Liver (tissue), 9 donors: Measurements from ENCODE around the gene SLC1A2. TPM values are rescaled to one million over a fixed set of nuclear protein-coding genes. Genes with fewer than 3 reads are reported as not detected.

Experiments
- DNase-seq: peaks from one replicate; pipeline ENCODE4 v3.0.0-alpha.2; 2017; ENCODE audit warnings: low spot score
- H3K27ac ChIP-seq, 2 donors: one replicate each; pipeline ENCODE4 v1.7.0; 2013; ENCODE audit warnings: inconsistent platforms in 2 of 2, low read length in 2 of 2, control low read depth in 1 of 2, low read depth in 1 of 2, mild to moderate bottlenecking in 1 of 2
- H3K27me3 ChIP-seq, 4 donors: one replicate each; pipeline versions ENCODE4 v1.6.1 to v1.7.0; 2013; ENCODE audit warnings: low read length in 3 of 4, inconsistent platforms in 1 of 4, mild to moderate bottlenecking in 1 of 4, moderate library complexity in 1 of 4; ENCODE audit not compliant: control insufficient read depth in 4 of 4, insufficient read depth in 4 of 4
- H3K36me3 ChIP-seq, 4 donors: one replicate each; pipeline versions ENCODE4 v1.6.1 to v1.7.0; 2013; ENCODE audit warnings: low read length in 3 of 4, mild to moderate bottlenecking in 3 of 4, low read depth in 1 of 4, moderate library complexity in 1 of 4; ENCODE audit not compliant: control insufficient read depth in 4 of 4, insufficient read depth in 3 of 4
- H3K4me1 ChIP-seq, 4 donors: one replicate each; pipeline versions ENCODE4 v1.6.1 to v1.7.0; 2013; ENCODE audit warnings: low read length in 3 of 4, mild to moderate bottlenecking in 3 of 4, moderate library complexity in 1 of 4; ENCODE audit not compliant: control insufficient read depth in 4 of 4, insufficient read depth in 4 of 4
- H3K4me3 ChIP-seq, 3 donors: one replicate each; pipeline versions ENCODE4 v1.6.1 to v1.7.0; 2013; ENCODE audit warnings: low read length in 3 of 3, control low read depth in 1 of 3, low read depth in 1 of 3, mild to moderate bottlenecking in 1 of 3
- H3K9ac ChIP-seq, 2 donors: one replicate each; pipeline ENCODE4 v1.7.0; 2013; ENCODE audit warnings: low read length in 2 of 2, mild to moderate bottlenecking in 2 of 2, moderate library complexity in 2 of 2, control low read depth in 1 of 2, low read depth in 1 of 2
- H3K9me3 ChIP-seq, 4 donors: one replicate each; pipeline versions ENCODE4 v1.6.1 to v1.7.0; 2013; ENCODE audit warnings: low read length in 3 of 4; ENCODE audit not compliant: control insufficient read depth in 4 of 4
- EGR1 ChIP-seq, 2 donors: IDR thresholded peaks; 2 replicates each; pipeline ENCODE4 v1.6.1; 2016 to 2018; ENCODE audit warnings: antibody characterized with exemption in 2 of 2, low read depth in 2 of 2
- FOXA2 ChIP-seq: IDR thresholded peaks from 2 replicates; pipeline ENCODE4 v1.6.1; 2016; ENCODE audit warnings: antibody characterized with exemption
- GABPA ChIP-seq, 2 donors: IDR thresholded peaks in 1 of 2; conservative IDR thresholded peaks in 1 of 2; 2 replicates each; pipeline ENCODE4 v1.6.1; 2016; ENCODE audit warnings: antibody characterized with exemption in 2 of 2, mild to moderate bottlenecking in 1 of 2, moderate library complexity in 1 of 2
- HNF4A ChIP-seq, 2 donors: conservative IDR thresholded peaks; 2 replicates each; pipeline ENCODE4 v1.6.1; 2016; ENCODE audit warnings: antibody characterized with exemption in 2 of 2, mild to moderate bottlenecking in 2 of 2
- HNF4G ChIP-seq: IDR thresholded peaks from 2 replicates; pipeline ENCODE4 v1.6.1; 2016; ENCODE audit warnings: antibody characterized with exemption
- NR2F2 ChIP-seq: IDR thresholded peaks from 2 replicates; pipeline ENCODE4 v1.6.1; 2016; ENCODE audit warnings: antibody characterized with exemption
- RAD21 ChIP-seq, 2 donors: IDR thresholded peaks; 2 replicates each; pipeline ENCODE4 v1.6.1; 2016; ENCODE audit warnings: antibody characterized with exemption in 2 of 2, mild to moderate bottlenecking in 2 of 2
- RXRA ChIP-seq, 2 donors: IDR thresholded peaks; 2 replicates each; pipeline ENCODE4 v1.6.1; 2017 to 2018; ENCODE audit warnings: antibody characterized with exemption in 2 of 2, mild to moderate bottlenecking in 1 of 2
- SP1 ChIP-seq: IDR thresholded peaks from 2 replicates; pipeline ENCODE4 v1.6.1; 2018; ENCODE audit warnings: antibody characterized with exemption, mild to moderate bottlenecking
- TAF1 ChIP-seq: conservative IDR thresholded peaks from 2 replicates; pipeline ENCODE4 v1.6.1; 2016; ENCODE audit warnings: antibody characterized with exemption, mild to moderate bottlenecking
- YY1 ChIP-seq: IDR thresholded peaks from 2 replicates; pipeline ENCODE4 v1.6.1; 2016; ENCODE audit warnings: antibody characterized with exemption, mild to moderate bottlenecking
- WGBS: extraction: QIAGEN DNeasy Blood & Tissue Kit; methylation state at CpG from one replicate; pipeline ENCODE4 v1.1.7; 2013; 5-methylcytosine and 5-hydroxymethylcytosine counted together
- polyA plus RNA-seq, 2 donors: library from polyadenylated mRNA; stranded (reverse) in 1 of 2; unstranded in 1 of 2; fragments of 200-250 nt in 1 of 2; fragments of >200 nt in 1 of 2; fragmentation: Nextera tagmentation in 1 of 2; extraction: Ambion mirVana in 1 of 2; gene quantifications; one replicate each; pipeline versions ENCODE4 v1.2.1 to v1.2.3, GENCODE V29; 2013 to 2015
- total RNA-seq, 2 donors: library from RNA; depleted of rRNA; stranded (reverse); fragments of >200 nt; gene quantifications; one replicate each; pipeline ENCODE4 v1.2.3, GENCODE V29; 2014
- TF ChIP-seq, protein P1 (sequence below): IDR thresholded peaks from 2 replicates; pipeline ENCODE4 v1.6.1; 2016; ENCODE audit warnings: antibody characterized with exemption
- TF ChIP-seq, protein P2 (sequence below): IDR thresholded peaks from 2 replicates; pipeline ENCODE4 v1.6.1; 2016; ENCODE audit warnings: antibody characterized with exemption
- TF ChIP-seq, protein P3 (sequence below): IDR thresholded peaks from 2 replicates; pipeline ENCODE4 v1.6.1; 2016; ENCODE audit warnings: antibody characterized with exemption, mild to moderate bottlenecking
- TF ChIP-seq, protein P4 (sequence below): IDR thresholded peaks from 2 replicates; pipeline ENCODE4 v1.6.1; 2016; ENCODE audit warnings: antibody characterized with exemption
- TF ChIP-seq, protein P5 (sequence below): fragments of 150-350 bp; IDR thresholded peaks from 2 replicates; pipeline ENCODE4 v1.5.1; 2017; ENCODE audit warnings: improper control_type of control experiment, low read depth, low read length; ENCODE audit not compliant: missing input control
- donor health status: healthy.
- donor health status: healthy.
- donor health status: healthy.
- donor health status: healthy.
- donor health status: healthy.

Gene SLC1A2
- total and polyA plus RNA-seq, 4 donors, result 6.4 to 19.5 (median 13.5) TPM

DNA sequence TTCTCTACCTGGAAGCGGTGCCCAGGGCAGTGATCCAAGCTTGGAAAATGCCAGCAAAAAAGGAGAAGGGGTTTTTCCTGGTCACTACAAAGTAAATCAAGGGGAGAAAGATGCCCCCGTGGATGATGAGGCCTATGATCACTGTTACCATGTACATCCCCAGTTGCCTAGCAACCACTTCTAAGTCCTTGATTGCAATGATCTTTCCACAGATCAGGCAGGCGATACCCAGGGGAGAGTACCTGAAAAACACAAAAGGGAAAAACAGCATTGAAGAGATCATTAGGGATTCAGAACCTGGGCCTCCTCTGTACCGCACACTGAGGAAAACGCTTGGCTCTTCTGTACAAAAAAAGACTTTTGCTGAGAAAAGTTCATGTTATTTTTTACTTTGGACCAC, 127.1 kb downstream of the SLC1A2 start:
- 81% methylated on average over 5 of the region's 5 CpGs for WGBS
- H3K9ac ChIP-seq, result no peak overlapping the region
- peaks cover 0 to 3% (median 0%) of the 10 kb centered on the region in 4 donors for H3K4me1 ChIP-seq
- H3K9me3 ChIP-seq, result no peaks in the 10 kb centered on the region
- H3K27me3 ChIP-seq, result no peaks in the 10 kb centered on the region
- H3K4me3 ChIP-seq, result no peak overlapping the region
- H3K27ac ChIP-seq, result no peak overlapping the region
- H3K36me3 ChIP-seq, result no peaks in the 10 kb centered on the region
- DNase-seq, result no peak
- no peak for TF ChIP-seq HNF4A (conservative IDR thresholded peaks at IDR 0.05)

DNA sequence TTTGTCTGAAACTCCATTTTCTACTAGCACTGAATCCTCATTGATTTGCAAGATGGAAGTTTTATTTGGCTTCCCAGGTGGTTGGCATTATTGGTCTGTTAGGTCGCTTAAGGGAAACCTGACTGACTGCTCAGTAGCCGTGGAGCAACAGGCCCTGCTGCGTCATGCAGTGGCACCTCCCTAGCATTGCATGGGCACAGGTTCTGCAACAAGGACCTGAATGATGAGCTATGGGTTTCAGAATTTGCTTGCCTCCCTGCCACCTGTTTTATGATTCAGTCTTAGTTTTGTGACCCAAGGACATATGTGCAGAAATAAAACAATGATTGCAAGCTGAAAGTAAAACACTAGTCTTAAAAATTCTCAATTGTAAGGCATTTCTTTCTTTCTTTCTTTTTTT, 128.5 kb downstream of the SLC1A2 start:
- H3K36me3 ChIP-seq, result peaks cover 0 to 3% (median 0%) of the 10 kb centered on the region in 4 donors
- no peak overlapping the region for H3K9ac ChIP-seq
- 64% methylated on average over 3 of the region's 3 CpGs for WGBS
- no peak for DNase-seq
- H3K27me3 ChIP-seq, result no peaks in the 10 kb centered on the region
- TF ChIP-seq, protein P1, sequence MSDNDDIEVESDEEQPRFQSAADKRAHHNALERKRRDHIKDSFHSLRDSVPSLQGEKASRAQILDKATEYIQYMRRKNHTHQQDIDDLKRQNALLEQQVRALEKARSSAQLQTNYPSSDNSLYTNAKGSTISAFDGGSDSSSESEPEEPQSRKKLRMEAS, result no peak
- TF ChIP-seq EGR1 (IDR thresholded peaks at IDR 0.05; ENCODE audit: low read depth in 2 of 2), result no peak
- no peak for TF ChIP-seq YY1
- H3K27ac ChIP-seq, result no peak overlapping the region
- peaks cover 0 to 3% (median 0%) of the 10 kb centered on the region in 4 donors for H3K4me1 ChIP-seq
- no peaks in the 10 kb centered on the region for H3K9me3 ChIP-seq
- no peak overlapping the region for H3K4me3 ChIP-seq

DNA sequence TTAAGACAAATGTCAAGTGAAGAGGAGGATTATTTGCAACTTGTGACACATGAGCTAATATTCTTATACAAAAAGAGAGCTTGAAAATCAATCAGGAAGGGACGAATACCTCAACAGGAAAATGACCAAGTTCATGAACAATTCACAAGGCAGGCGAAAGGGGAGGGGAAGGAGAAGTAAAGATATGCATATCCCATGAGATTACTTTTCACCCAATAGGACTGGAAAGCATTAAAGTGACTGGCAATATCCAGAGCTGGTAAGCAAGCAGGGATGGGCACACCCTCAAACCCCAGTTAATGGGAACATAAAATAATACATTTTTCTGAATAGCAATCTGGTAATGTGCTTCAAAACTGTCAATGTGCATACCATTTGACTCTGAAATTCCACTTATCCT, 129.5 kb downstream of the SLC1A2 start:
- Histone ChIP-seq H3K4me1 (peaks cover 0 to 3% (median 0%) of the 10 kb centered on the region in 4 donors), H3K27me3 (no peaks in the 10 kb centered on the region), H3K4me3 (no peak overlapping the region), H3K9me3 (no peaks in the 10 kb centered on the region), H3K9ac (no peak overlapping the region), H3K36me3 (peaks cover 0 to 6% (median 1%) of the 10 kb centered on the region in 4 donors), H3K27ac (no peak overlapping the region)
- TF ChIP-seq TAF1, result no peak
- TF ChIP-seq NR2F2, result no peak
- TF ChIP-seq, protein P1, result no peak
- TF ChIP-seq, protein P2, sequence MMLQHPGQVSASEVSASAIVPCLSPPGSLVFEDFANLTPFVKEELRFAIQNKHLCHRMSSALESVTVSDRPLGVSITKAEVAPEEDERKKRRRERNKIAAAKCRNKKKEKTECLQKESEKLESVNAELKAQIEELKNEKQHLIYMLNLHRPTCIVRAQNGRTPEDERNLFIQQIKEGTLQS, result no peak
- TF ChIP-seq RAD21 (IDR thresholded peaks at IDR 0.05), result no peak
- TF ChIP-seq, protein P3, sequence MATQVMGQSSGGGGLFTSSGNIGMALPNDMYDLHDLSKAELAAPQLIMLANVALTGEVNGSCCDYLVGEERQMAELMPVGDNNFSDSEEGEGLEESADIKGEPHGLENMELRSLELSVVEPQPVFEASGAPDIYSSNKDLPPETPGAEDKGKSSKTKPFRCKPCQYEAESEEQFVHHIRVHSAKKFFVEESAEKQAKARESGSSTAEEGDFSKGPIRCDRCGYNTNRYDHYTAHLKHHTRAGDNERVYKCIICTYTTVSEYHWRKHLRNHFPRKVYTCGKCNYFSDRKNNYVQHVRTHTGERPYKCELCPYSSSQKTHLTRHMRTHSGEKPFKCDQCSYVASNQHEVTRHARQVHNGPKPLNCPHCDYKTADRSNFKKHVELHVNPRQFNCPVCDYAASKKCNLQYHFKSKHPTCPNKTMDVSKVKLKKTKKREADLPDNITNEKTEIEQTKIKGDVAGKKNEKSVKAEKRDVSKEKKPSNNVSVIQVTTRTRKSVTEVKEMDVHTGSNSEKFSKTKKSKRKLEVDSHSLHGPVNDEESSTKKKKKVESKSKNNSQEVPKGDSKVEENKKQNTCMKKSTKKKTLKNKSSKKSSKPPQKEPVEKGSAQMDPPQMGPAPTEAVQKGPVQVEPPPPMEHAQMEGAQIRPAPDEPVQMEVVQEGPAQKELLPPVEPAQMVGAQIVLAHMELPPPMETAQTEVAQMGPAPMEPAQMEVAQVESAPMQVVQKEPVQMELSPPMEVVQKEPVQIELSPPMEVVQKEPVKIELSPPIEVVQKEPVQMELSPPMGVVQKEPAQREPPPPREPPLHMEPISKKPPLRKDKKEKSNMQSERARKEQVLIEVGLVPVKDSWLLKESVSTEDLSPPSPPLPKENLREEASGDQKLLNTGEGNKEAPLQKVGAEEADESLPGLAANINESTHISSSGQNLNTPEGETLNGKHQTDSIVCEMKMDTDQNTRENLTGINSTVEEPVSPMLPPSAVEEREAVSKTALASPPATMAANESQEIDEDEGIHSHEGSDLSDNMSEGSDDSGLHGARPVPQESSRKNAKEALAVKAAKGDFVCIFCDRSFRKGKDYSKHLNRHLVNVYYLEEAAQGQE, result no peak
- no peak for TF ChIP-seq HNF4G
- TF ChIP-seq FOXA2, result no peak
- no peak for TF ChIP-seq SP1
- no peak for TF ChIP-seq HNF4A (conservative IDR thresholded peaks at IDR 0.05)
- TF ChIP-seq, protein P4, sequence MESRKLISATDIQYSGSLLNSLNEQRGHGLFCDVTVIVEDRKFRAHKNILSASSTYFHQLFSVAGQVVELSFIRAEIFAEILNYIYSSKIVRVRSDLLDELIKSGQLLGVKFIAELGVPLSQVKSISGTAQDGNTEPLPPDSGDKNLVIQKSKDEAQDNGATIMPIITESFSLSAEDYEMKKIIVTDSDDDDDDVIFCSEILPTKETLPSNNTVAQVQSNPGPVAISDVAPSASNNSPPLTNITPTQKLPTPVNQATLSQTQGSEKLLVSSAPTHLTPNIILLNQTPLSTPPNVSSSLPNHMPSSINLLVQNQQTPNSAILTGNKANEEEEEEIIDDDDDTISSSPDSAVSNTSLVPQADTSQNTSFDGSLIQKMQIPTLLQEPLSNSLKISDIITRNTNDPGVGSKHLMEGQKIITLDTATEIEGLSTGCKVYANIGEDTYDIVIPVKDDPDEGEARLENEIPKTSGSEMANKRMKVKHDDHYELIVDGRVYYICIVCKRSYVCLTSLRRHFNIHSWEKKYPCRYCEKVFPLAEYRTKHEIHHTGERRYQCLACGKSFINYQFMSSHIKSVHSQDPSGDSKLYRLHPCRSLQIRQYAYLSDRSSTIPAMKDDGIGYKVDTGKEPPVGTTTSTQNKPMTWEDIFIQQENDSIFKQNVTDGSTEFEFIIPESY, result no peak
- TF ChIP-seq GABPA (IDR thresholded peaks at IDR 0.05 in 1 of 2, conservative IDR thresholded peaks at IDR 0.05 in 1 of 2), result no peak
- no peak for TF ChIP-seq RXRA (IDR thresholded peaks at IDR 0.05)
- TF ChIP-seq EGR1 (IDR thresholded peaks at IDR 0.05; ENCODE audit: low read depth in 2 of 2), result no peak
- TF ChIP-seq, protein P5, sequence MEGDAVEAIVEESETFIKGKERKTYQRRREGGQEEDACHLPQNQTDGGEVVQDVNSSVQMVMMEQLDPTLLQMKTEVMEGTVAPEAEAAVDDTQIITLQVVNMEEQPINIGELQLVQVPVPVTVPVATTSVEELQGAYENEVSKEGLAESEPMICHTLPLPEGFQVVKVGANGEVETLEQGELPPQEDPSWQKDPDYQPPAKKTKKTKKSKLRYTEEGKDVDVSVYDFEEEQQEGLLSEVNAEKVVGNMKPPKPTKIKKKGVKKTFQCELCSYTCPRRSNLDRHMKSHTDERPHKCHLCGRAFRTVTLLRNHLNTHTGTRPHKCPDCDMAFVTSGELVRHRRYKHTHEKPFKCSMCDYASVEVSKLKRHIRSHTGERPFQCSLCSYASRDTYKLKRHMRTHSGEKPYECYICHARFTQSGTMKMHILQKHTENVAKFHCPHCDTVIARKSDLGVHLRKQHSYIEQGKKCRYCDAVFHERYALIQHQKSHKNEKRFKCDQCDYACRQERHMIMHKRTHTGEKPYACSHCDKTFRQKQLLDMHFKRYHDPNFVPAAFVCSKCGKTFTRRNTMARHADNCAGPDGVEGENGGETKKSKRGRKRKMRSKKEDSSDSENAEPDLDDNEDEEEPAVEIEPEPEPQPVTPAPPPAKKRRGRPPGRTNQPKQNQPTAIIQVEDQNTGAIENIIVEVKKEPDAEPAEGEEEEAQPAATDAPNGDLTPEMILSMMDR, result no peak
- DNase-seq, result no peak
- WGBS, result 72% methylated on average over 2 of the region's 2 CpGs
